Stimulated activated CD8-positive, alpha-beta memory T cell treated with anti-CD3 and anti-CD28 coated beads, Interleukin-7, amount 100 ng/mL, for 4 hours (primary cell): ENCODE data around the gene RPTOR.

Source experiments
- DNase-seq, 2 donors: peaks; one replicate each; pipeline ENCODE4 v3.0.0-alpha.2; 2020; ENCODE audit warnings: low read depth in 2 of 2

Gene RPTOR

GRCh38 chr17:80664217-80664790 is 119.7 kb downstream of the RPTOR start:
- no peak for DNase-seq

DNA sequence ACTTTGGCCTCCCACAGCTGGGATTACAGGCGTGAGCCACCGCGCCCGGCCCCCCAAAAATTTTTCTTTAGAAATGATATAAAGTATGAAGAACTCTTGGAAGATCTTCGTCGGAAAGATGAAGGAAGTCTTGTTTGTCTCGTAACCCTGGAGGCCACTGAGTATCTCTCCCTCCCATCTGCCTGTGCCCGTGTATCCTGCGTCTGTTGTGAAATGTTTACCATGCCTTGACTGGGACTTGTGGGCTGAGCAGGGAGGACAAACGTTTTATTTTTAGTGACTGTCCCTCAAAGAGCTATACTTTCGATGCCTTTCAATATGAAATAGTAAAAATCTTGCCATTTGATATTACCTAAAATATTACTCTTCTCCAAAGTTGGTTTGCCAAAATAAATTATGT is 121.2 kb downstream of the RPTOR start:
- DNase-seq: no peak

GRCh38 chr17:80666867-80667266 is 122.2 kb downstream of the RPTOR start:
- DNase-seq: no peak

DNA sequence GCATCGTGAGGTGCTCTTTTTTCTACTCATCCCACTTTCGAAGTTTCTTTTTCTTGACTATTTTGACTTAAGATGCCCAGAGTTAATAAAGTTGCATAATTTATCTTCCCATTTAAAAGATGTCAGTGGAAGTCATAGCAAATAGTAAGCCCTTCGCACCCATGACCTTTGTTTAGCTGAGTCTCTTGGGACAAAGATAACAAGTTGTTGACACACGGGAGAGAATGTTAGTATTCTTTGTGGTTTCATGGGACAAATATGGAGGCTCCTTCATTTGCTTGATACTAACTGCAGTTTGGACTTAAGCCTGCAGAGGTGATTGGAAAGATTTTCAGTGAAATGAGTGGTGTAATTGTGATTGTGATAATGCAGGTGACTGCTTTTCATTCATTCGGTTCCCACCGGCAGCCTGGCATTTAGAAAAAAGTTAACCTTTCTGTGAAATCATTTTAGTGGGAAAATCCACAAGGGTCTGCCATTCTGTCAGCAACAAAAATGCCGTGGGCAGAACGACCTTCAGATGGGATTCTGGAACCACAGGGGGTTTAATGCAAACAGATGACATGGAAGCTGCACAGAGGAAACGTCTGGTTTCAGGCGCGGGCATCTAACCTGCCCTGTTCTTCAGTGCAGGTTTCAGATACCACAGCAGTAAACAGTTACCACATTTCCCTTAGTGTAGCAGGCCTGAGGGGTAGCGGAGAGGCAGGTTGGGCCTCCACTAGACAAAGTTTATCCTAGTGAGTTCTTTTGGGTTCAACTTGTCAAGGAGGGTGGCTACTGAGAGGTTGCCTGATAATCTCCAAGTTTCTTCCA is 123.0 kb downstream of the RPTOR start:
- DNase-seq: no peak

DNA sequence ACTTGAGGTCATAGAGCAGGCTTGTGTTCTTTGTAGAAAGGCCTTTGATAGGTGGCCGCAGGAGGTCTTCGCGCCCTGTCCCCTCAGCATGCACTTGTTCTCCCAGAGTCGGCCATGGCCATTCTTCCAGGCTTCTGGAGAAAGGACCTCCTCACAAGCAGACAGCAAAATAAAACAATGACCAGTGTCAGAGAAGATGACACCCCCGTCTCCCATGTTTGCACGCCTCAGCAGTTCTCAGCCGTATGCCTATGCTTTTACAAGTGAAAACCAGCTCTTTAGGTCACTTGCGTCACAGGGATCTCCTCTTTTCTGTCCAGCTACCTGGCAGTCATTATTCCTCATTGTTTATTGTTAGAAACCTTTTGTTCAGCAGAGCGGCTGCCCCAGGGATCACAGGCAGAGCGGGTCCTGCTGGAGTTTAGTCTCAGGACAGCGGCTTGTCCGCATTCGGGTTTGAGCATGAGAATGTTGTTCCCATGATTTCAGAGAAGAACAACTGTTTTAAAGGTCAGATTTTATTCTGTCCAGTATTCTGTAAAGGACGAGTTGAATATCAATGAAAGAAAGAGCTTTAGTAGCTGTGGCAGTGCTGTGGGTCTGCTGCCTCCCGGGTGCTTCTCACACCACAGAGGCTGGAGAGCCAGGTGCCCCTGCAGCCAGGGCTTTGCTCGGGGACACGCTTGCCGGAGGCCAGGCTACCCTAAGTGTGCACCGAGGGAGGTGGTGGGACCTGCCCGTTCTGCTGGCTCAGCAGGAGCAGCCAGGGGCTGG is 123.9 kb downstream of the RPTOR start:
- no peak for DNase-seq

DNA sequence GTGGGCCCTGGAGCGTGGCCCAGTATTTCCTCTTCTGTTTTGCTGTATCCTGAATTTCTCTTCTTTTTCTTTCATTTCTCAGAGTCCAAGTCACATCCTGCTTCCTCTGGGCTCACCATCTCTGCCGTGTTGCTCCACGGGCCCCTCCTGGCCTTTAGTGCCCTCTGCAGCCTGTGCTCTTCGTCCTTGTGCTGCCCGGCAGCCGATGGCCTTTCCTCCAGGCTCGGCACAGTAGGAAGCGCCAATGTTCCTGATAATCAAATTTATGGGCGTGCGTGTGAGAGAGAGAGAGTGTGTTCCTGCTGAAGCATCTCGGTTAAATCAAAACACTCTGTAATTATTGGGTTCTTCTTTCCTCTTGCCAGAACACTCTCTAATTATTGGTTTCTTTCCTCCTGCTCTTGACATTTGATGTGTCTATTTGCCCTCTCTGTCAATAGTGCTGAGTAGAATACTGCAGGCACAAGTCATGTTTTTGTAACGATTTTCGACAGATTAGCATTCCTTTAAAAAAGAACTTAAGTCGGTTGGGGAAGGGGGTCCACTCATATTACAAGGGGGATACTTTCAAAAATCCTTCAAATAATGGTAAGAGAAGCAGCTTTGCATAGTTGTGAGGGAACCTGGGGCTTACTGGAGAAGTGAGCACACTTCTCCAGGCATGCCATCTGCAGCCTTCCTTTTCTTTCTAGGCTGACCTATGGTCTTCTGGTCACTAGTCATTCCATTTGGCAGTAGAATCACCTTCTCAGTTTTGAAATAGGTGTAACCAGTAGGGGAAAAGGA is 126.6 kb downstream of the RPTOR start:
- DNase-seq: no peak

GRCh38 chr17:80671825-80672110 is 127.1 kb downstream of the RPTOR start:
- no peak for DNase-seq

DNA sequence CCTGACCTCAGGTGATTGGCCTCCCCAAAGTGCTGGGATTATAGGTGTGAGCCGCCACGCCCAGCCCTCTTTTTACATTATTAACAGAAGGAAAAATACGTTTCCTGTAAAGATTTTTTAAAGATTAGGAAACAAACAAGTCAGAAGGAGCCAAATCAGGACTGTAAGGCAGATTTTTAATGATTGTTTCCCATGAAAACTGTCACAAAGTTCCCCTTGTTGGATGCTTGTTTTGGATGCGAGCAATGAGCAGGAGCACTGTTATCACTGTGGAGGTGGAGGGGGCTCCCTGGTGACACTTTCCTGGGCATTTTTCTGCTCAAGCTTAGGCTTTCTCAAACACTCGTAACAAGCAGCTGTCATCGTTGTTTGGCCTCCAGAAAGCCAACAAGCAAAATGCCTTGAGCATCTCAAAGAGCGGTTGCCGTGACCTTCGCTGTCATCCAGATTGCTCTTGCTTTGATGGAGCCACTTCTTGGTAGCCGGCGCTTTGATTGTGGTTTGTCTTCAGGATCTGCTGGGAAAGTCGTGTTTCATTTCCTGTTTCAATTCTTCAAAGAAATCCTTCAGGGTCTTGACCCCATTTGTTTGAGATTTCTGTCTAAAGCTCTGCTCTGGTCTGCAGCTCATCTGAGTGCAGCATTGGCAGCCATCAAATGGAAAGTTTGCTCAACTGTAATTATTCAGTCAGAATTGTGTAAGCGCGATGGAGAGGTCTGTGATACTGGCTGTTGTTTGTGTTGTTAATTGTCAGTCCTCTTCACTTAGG is 128.7 kb downstream of the RPTOR start:
- no peak for DNase-seq

DNA sequence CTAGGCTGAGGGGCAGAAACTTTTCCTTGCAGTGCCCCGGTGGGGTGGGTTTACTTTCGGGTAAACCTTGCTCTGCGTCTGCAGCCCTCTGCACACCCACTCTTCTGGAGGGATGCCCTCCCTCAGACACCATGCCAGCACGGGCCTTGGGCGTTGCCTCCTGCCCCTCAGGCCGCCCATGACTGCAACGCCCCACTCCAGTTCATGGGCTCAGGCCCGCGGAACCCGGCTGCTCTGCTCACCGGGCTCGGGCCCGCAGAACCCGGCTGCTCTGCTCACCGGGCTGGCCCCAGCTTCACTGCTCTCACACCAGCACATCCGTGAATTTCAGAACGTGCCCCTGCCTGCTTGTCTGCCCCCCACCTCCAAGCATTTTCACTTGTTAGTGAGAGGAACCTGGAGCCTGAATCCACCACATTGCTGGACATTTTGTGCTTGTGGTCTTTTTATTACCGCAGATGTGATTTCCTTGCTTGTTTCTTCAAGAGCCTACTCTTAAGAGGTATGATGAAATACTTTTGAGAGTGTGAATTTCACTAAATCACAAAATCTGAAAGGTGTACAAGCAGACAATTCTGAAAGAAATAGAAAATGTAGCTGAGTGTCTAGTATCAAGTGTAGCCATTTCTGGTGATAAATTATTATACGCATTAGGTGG is 130.9 kb downstream of the RPTOR start:
- no peak for DNase-seq

- DNase-seq: no peak
Measured at GRCh38 chr17:80676096-80676466, 131.4 kb downstream of the RPTOR start.

DNA sequence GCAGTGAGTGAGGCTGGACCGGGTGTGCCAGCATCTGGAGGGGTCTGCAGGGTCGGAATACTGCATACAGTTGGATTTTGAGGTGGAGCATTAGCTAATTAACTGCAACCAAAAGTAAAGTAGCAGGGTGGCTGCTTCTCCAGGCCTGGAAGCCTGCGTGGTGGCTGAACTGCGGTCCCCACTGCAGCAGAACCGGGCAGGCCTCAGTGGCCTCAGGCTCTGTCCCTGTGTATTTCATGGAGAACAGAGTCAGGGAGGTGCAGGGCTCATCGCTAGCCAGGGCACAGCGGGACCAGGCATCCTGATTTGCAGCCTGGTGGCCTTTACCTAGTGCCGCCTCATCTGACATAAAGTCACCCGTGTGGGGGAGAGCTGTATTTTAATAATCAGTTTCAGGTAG is 131.9 kb downstream of the RPTOR start:
- no peak for DNase-seq

GRCh38 chr17:80677214-80677756 is 132.6 kb downstream of the RPTOR start:
- no peak for DNase-seq

GRCh38 chr17:80679816-80680215 is 135.2 kb downstream of the RPTOR start:
- DNase-seq: no peak

GRCh38 chr17:80681215-80681614 is 136.6 kb downstream of the RPTOR start:
- DNase-seq: no peak

- no peak for DNase-seq
Measured at GRCh38 chr17:80682372-80682771, 137.7 kb downstream of the RPTOR start.

- DNase-seq: no peak
Measured at GRCh38 chr17:80683625-80684104, 139.0 kb downstream of the RPTOR start.

GRCh38 chr17:80687839-80688238 is 143.2 kb downstream of the RPTOR start:
- no peak for DNase-seq

GRCh38 chr17:80689129-80689619 is 144.5 kb downstream of the RPTOR start:
- no peak for DNase-seq

GRCh38 chr17:80691784-80692183 is 147.1 kb downstream of the RPTOR start:
- no peak for DNase-seq

DNA sequence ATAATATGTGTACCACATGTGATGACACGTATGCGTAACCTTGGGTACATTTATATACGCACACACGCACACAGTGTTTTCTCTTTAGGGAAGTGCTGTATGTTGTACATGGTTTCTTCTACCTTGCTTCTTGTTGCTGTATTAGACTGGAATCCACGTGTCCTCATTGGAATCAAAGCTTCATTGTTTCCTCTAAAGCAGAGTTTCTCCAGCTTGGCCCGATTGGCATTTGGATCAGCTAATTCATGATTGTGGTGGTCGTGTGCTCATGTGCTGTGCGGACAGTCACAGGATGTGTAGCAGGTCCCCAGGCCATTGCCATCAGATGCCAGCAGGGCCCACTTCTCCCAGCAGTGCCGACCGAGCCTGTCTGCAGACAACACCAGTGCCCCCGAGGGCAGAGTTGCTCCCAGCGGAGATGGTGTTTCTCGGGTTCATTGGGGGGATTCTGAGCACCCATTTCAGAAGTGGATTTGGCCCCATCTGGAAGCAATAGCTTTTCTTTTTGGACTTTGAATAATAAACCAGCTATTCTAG is 148.4 kb downstream of the RPTOR start:
- no peak for DNase-seq
